ENCODE data around the gene ABHD16A. TPM values are rescaled to one million over a fixed set of nuclear protein-coding genes. Genes with fewer than 3 reads are reported as not detected.

ABHD16A gene
- total and polyA plus RNA-seq, 2 of the 13 experiments (the other 11 are each of a cell fraction or from before 2014, with no cell fraction given), result 43.5 to 45.4 TPM

DNA sequence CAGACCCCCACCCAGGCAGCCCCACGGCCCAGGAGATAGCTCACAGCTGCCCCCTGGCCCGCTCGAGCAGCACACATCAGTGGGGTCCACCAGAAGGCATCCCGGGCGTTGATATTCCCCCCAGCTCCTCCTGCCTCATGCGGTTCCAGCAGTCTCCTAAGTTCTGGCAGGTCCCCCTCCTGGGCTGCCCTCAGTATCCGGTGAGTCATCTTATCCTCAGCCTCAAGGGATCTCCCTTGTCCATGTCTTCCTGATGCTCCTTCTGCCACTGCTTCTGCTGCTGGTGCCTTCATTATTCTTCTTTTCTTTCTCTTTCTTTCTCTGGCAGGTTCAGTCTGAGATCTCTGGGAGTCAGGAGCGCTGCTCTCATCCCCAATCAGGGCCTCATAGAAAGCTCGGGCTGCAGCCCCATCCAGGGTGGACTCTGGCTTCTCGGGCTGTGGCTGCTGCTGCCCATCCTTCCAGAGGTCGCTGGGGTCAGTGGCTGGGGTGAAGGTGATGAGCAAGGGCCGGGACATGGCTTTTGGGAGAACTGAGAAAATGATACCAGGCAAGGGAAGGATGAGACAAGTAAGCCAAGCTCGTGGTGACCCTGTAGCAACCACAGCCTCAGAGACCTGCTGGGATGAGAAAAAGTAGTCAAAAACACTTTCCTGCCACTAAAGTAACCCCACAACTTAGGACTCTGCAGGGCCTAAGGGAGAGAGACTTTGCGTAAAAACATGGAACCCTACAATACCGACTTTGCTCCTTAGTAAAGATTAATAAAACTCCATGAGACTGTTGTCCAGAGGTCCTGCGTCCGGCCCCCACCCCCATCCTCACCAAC, 38.9 kb downstream of the ABHD16A start (continued):
- TF ChIP-seq THYN1 (CRISPR knock-in tag; IDR thresholded peaks at IDR 0.05; ENCODE audit: borderline replicate concordance, low read depth) (no peak), NFKB2 (CRISPR knock-in tag; IDR thresholded peaks at IDR 0.05; ENCODE audit: borderline replicate concordance) (peak; percentile 78; the same call in 1 of the 2 replicates), ZNF234 (CRISPR knock-in tag; conservative IDR thresholded peaks at IDR 0.05) (no peak), RBFOX2 (IDR thresholded peaks at IDR 0.05; ENCODE audit: low read depth, low read length) (peak; percentile 71), ZNF556 (CRISPR knock-in tag; IDR thresholded peaks at IDR 0.05; ENCODE audit: borderline replicate concordance) (0 out of 2 replicates have a peak, but pooled peaks have one; percentile 6), SALL1 (CRISPR knock-in tag; IDR thresholded peaks at IDR 0.05) (0 out of 2 replicates have a peak, but pooled peaks have one; percentile 48), ZNF264 (CRISPR knock-in tag; IDR thresholded peaks at IDR 0.05) (0 out of 2 replicates have a peak, but pooled peaks have one; percentile 43), HIVEP1 (CRISPR knock-in tag; IDR thresholded peaks at IDR 0.05) (no peak), TCF7L2 (IDR thresholded peaks at IDR 0.05; ENCODE audit: low read depth, low read length) (no peak), NPAS2 (CRISPR knock-in tag; IDR thresholded peaks at IDR 0.05; ENCODE audit: borderline replicate concordance) (0 out of 2 replicates have a peak, but pooled peaks have one; percentile 57), TEAD2 (CRISPR knock-in tag; IDR thresholded peaks at IDR 0.05) (0 out of 2 replicates have a peak, but pooled peaks have one; percentile 42), ZNF329 (CRISPR knock-in tag; IDR thresholded peaks at IDR 0.05; ENCODE audit: low read depth) (no peak), HNF4A (CRISPR knock-in tag; IDR thresholded peaks at IDR 0.05) (peak; percentile 72), KLF13 (CRISPR knock-in tag; IDR thresholded peaks at IDR 0.05) (no peak), CHD4 (IDR thresholded peaks at IDR 0.05; ENCODE audit: borderline replicate concordance, low read length) (no peak), EEA1 (CRISPR knock-in tag; IDR thresholded peaks at IDR 0.05; ENCODE audit: borderline replicate concordance) (no peak), CBX5 (CRISPR knock-in tag; IDR thresholded peaks at IDR 0.05; ENCODE audit: borderline replicate concordance) (no peak), NR1H2 (CRISPR knock-in tag; IDR thresholded peaks at IDR 0.05; ENCODE audit: borderline replicate concordance, low read depth) (no peak)
- TF ChIP-seq, protein P1, sequence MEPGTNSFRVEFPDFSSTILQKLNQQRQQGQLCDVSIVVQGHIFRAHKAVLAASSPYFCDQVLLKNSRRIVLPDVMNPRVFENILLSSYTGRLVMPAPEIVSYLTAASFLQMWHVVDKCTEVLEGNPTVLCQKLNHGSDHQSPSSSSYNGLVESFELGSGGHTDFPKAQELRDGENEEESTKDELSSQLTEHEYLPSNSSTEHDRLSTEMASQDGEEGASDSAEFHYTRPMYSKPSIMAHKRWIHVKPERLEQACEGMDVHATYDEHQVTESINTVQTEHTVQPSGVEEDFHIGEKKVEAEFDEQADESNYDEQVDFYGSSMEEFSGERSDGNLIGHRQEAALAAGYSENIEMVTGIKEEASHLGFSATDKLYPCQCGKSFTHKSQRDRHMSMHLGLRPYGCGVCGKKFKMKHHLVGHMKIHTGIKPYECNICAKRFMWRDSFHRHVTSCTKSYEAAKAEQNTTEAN (CRISPR knock-in tag; conservative IDR thresholded peaks at IDR 0.05), result no peak
- TF ChIP-seq, protein P2, sequence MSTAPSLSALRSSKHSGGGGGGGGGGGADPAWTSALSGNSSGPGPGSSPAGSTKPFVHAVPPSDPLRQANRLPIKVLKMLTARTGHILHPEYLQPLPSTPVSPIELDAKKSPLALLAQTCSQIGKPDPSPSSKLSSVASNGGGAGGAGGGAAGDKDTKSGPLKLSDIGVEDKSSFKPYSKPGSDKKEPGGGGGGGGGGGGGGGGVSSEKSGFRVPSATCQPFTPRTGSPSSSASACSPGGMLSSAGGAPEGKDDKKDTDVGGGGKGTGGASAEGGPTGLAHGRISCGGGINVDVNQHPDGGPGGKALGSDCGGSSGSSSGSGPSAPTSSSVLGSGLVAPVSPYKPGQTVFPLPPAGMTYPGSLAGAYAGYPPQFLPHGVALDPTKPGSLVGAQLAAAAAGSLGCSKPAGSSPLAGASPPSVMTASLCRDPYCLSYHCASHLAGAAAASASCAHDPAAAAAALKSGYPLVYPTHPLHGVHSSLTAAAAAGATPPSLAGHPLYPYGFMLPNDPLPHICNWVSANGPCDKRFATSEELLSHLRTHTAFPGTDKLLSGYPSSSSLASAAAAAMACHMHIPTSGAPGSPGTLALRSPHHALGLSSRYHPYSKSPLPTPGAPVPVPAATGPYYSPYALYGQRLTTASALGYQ (CRISPR knock-in tag; IDR thresholded peaks at IDR 0.05), result 0 out of 2 replicates have a peak, but pooled peaks have one; percentile 19
- TF ChIP-seq, protein P3, sequence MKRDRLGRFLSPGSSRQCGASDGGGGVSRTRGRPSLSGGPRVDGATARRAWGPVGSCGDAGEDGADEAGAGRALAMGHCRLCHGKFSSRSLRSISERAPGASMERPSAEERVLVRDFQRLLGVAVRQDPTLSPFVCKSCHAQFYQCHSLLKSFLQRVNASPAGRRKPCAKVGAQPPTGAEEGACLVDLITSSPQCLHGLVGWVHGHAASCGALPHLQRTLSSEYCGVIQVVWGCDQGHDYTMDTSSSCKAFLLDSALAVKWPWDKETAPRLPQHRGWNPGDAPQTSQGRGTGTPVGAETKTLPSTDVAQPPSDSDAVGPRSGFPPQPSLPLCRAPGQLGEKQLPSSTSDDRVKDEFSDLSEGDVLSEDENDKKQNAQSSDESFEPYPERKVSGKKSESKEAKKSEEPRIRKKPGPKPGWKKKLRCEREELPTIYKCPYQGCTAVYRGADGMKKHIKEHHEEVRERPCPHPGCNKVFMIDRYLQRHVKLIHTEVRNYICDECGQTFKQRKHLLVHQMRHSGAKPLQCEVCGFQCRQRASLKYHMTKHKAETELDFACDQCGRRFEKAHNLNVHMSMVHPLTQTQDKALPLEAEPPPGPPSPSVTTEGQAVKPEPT (CRISPR knock-in tag; IDR thresholded peaks at IDR 0.05; ENCODE audit: low read depth), result no peak
- TF ChIP-seq, protein P4, sequence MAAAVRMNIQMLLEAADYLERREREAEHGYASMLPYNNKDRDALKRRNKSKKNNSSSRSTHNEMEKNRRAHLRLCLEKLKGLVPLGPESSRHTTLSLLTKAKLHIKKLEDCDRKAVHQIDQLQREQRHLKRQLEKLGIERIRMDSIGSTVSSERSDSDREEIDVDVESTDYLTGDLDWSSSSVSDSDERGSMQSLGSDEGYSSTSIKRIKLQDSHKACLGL (CRISPR knock-in tag; IDR thresholded peaks at IDR 0.05), result 0 out of 2 replicates have a peak, but pooled peaks have one; percentile 24
- TF ChIP-seq, protein P5, sequence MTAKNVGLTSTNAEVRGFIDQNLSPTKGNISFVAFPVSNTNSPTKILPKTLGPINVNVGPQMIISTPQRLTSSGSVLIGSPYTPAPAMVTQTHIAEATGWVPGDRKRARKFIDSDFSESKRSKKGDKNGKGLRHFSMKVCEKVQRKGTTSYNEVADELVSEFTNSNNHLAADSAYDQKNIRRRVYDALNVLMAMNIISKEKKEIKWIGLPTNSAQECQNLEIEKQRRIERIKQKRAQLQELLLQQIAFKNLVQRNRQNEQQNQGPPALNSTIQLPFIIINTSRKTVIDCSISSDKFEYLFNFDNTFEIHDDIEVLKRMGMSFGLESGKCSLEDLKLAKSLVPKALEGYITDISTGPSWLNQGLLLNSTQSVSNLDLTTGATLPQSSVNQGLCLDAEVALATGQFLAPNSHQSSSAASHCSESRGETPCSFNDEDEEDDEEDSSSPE (CRISPR knock-in tag; IDR thresholded peaks at IDR 0.05), result no peak
